ENCODE data around the gene KRTAP3-2. TPM values are rescaled to one million over a fixed set of nuclear protein-coding genes. Genes with fewer than 3 reads are reported as not detected.

KRTAP3-2 gene
- total RNA-seq, 1 donor = not detected

- peaks cover 4% of the 10 kb centered on the region for H3K9me3 ChIP-seq (ENCODE audit: low read depth, low read length)
- H3K4me2 ChIP-seq (ENCODE audit: insufficient read depth, low read length) = peak overlapping the region; percentile 42
- no peaks in the 10 kb centered on the region for H4K20me1 ChIP-seq (ENCODE audit: insufficient read depth, low read length)
- no peaks in the 10 kb centered on the region for H3K36me3 ChIP-seq (ENCODE audit: insufficient read depth, low read length)
- peaks cover 36% of the 10 kb centered on the region for H3K4me1 ChIP-seq (ENCODE audit: insufficient read depth, low read length)
- no peak overlapping the region for H2AFZ ChIP-seq (ENCODE audit: low read length)
- peak; percentile 78 for DNase-seq (ENCODE audit: insufficient read length, low spot score, missing footprints)
- H3K27ac ChIP-seq (ENCODE audit: low read depth, low read length) = peak overlapping the region; percentile 60
- H3K4me3 ChIP-seq (ENCODE audit: insufficient read depth, low read length) = no peak overlapping the region
- TF ChIP-seq, protein P1, sequence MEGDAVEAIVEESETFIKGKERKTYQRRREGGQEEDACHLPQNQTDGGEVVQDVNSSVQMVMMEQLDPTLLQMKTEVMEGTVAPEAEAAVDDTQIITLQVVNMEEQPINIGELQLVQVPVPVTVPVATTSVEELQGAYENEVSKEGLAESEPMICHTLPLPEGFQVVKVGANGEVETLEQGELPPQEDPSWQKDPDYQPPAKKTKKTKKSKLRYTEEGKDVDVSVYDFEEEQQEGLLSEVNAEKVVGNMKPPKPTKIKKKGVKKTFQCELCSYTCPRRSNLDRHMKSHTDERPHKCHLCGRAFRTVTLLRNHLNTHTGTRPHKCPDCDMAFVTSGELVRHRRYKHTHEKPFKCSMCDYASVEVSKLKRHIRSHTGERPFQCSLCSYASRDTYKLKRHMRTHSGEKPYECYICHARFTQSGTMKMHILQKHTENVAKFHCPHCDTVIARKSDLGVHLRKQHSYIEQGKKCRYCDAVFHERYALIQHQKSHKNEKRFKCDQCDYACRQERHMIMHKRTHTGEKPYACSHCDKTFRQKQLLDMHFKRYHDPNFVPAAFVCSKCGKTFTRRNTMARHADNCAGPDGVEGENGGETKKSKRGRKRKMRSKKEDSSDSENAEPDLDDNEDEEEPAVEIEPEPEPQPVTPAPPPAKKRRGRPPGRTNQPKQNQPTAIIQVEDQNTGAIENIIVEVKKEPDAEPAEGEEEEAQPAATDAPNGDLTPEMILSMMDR (IDR thresholded peaks at IDR 0.05; ENCODE audit: extremely low read depth, low read depth, low read length) = no peak
- no peaks in the 10 kb centered on the region for H3K79me2 ChIP-seq (ENCODE audit: insufficient read depth, low read length)
- no peaks in the 10 kb centered on the region for H3K27me3 ChIP-seq (ENCODE audit: insufficient read depth, low read length)
Measured at GRCh38 chr17:41024697-41025096, 25.0 kb upstream of the KRTAP3-2 start.

- peaks cover 12% of the 10 kb centered on the region for H3K4me1 ChIP-seq (ENCODE audit: insufficient read depth, low read length)
- no peak overlapping the region for H3K4me3 ChIP-seq (ENCODE audit: insufficient read depth, low read length)
- H3K9me3 ChIP-seq (ENCODE audit: low read depth, low read length) = peaks cover 4% of the 10 kb centered on the region
- H3K36me3 ChIP-seq (ENCODE audit: insufficient read depth, low read length) = no peaks in the 10 kb centered on the region
- no peak overlapping the region for H3K27ac ChIP-seq (ENCODE audit: low read depth, low read length)
- no peaks in the 10 kb centered on the region for H3K27me3 ChIP-seq (ENCODE audit: insufficient read depth, low read length)
- H2AFZ ChIP-seq (ENCODE audit: low read length) = no peak overlapping the region
- H4K20me1 ChIP-seq (ENCODE audit: insufficient read depth, low read length) = no peaks in the 10 kb centered on the region
- no peak overlapping the region for H3K4me2 ChIP-seq (ENCODE audit: insufficient read depth, low read length)
- no peaks in the 10 kb centered on the region for H3K79me2 ChIP-seq (ENCODE audit: insufficient read depth, low read length)
- TF ChIP-seq, protein P1 (IDR thresholded peaks at IDR 0.05; ENCODE audit: extremely low read depth, low read depth, low read length) = no peak
- no peak for DNase-seq (ENCODE audit: insufficient read length, low spot score, missing footprints)
Measured at GRCh38 chr17:41020336-41020735, 20.6 kb upstream of the KRTAP3-2 start.

- no peaks in the 10 kb centered on the region for H3K79me2 ChIP-seq (ENCODE audit: insufficient read depth, low read length)
- H3K4me3 ChIP-seq (ENCODE audit: insufficient read depth, low read length) = no peak overlapping the region
- H3K4me1 ChIP-seq (ENCODE audit: insufficient read depth, low read length) = peaks cover 3% of the 10 kb centered on the region
- H3K4me2 ChIP-seq (ENCODE audit: insufficient read depth, low read length) = no peak overlapping the region
- no peaks in the 10 kb centered on the region for H3K27me3 ChIP-seq (ENCODE audit: insufficient read depth, low read length)
- H3K36me3 ChIP-seq (ENCODE audit: insufficient read depth, low read length) = no peaks in the 10 kb centered on the region
- DNase-seq (ENCODE audit: insufficient read length, low spot score, missing footprints) = no peak
- TF ChIP-seq, protein P1 (IDR thresholded peaks at IDR 0.05; ENCODE audit: extremely low read depth, low read depth, low read length) = no peak
- H3K27ac ChIP-seq (ENCODE audit: low read depth, low read length) = no peak overlapping the region
- peaks cover 4% of the 10 kb centered on the region for H3K9me3 ChIP-seq (ENCODE audit: low read depth, low read length)
- H4K20me1 ChIP-seq (ENCODE audit: insufficient read depth, low read length) = no peaks in the 10 kb centered on the region
- H2AFZ ChIP-seq (ENCODE audit: low read length) = no peak overlapping the region
Measured at GRCh38 chr17:41019415-41019814, 19.7 kb upstream of the KRTAP3-2 start.

GRCh38 chr17:41018541-41018940, 18.8 kb upstream of the KRTAP3-2 start:
- TF ChIP-seq, protein P1 (IDR thresholded peaks at IDR 0.05; ENCODE audit: extremely low read depth, low read depth, low read length) = no peak
- no peak overlapping the region for H3K27ac ChIP-seq (ENCODE audit: low read depth, low read length)

More at GRCh38 chr17:41018541-41018940, 18.8 kb upstream of the KRTAP3-2 start:
- H4K20me1 ChIP-seq (ENCODE audit: insufficient read depth, low read length) = no peaks in the 10 kb centered on the region
- H3K79me2 ChIP-seq (ENCODE audit: insufficient read depth, low read length) = no peaks in the 10 kb centered on the region
- no peak for DNase-seq (ENCODE audit: insufficient read length, low spot score, missing footprints)
- peaks cover 4% of the 10 kb centered on the region for H3K9me3 ChIP-seq (ENCODE audit: low read depth, low read length)
- H3K36me3 ChIP-seq (ENCODE audit: insufficient read depth, low read length) = no peaks in the 10 kb centered on the region
- H3K4me1 ChIP-seq (ENCODE audit: insufficient read depth, low read length) = no peaks in the 10 kb centered on the region
- no peak overlapping the region for H3K4me2 ChIP-seq (ENCODE audit: insufficient read depth, low read length)
- H2AFZ ChIP-seq (ENCODE audit: low read length) = peak overlapping the region; percentile 13
- no peaks in the 10 kb centered on the region for H3K27me3 ChIP-seq (ENCODE audit: insufficient read depth, low read length)
- no peak overlapping the region for H3K4me3 ChIP-seq (ENCODE audit: insufficient read depth, low read length)

All from osteoblast (primary cell).